GM12878 (cell line): ENCODE measurements around the gene SIK3. TPM values are rescaled to one million over a fixed set of nuclear protein-coding genes. Genes with fewer than 3 reads are reported as not detected.

Experiments used
- CBFB ChIP-seq: IDR thresholded peaks from 2 replicates; pipeline ENCODE4 v1.6.1; 2016; ENCODE audit warnings: antibody characterized with exemption, low read depth
- CBX5 ChIP-seq: sonication (generic); IDR thresholded peaks from 2 replicates; pipeline ENCODE4 v1.6.1; 2016; ENCODE audit warnings: low read depth, moderate library complexity, mild to moderate bottlenecking, inconsistent platforms
- CTCF ChIP-seq, 3 experiments: IDR thresholded peaks in 2 of 3; conservative IDR thresholded peaks in 1 of 3; 2 replicates each; pipeline ENCODE4 v1.5.1; 2011; ENCODE audit warnings: low read depth in 3 of 3, low read length in 3 of 3, mild to moderate bottlenecking in 3 of 3, control low read depth in 2 of 3, moderate library complexity in 2 of 3, inconsistent platforms in 1 of 3, mixed read lengths in 1 of 3; ENCODE audit not compliant: control insufficient read depth in 2 of 3, insufficient read depth in 1 of 3; ENCODE audit errors: extremely low read depth in 1 of 3
- DPF2 ChIP-seq: fragments of 450-650 bp; IDR thresholded peaks from 2 replicates; pipeline ENCODE4 v1.6.1; 2017; ENCODE audit warnings: mild to moderate bottlenecking
- E2F4 ChIP-seq: IDR thresholded peaks from 2 replicates; pipeline ENCODE4 v1.6.1; 2012; ENCODE audit warnings: low read depth, low read length, improper control_type of control experiment
- ELK1 ChIP-seq: IDR thresholded peaks from 2 replicates; pipeline ENCODE4 v1.6.1; 2012; ENCODE audit warnings: low read depth, low read length, improper control_type of control experiment
- HDAC6 ChIP-seq: fragments of 200-600 bp; sonication (generic); IDR thresholded peaks from one replicate; pipeline ENCODE4 v1.8.0; 2017; ENCODE audit warnings: antibody characterized with exemption; ENCODE audit not compliant: unreplicated experiment
- HDGF ChIP-seq: fragments of 450-650 bp; IDR thresholded peaks from 2 replicates; pipeline ENCODE4 v1.6.1; 2016; ENCODE audit warnings: antibody characterized with exemption
- IKZF2 ChIP-seq, 2 experiments: fragments of 450-650 bp; IDR thresholded peaks; 2 replicates each; pipeline ENCODE4 v1.6.1; 2017; ENCODE audit warnings: mild to moderate bottlenecking in 2 of 2, moderate library complexity in 2 of 2
- IRF4 ChIP-seq: IDR thresholded peaks from 2 replicates; pipeline ENCODE4 v1.6.1; 2011; ENCODE audit warnings: low read depth, low read length
- IRF5 ChIP-seq: fragments of 450-650 bp; IDR thresholded peaks from 2 replicates; pipeline ENCODE4 v1.6.1; 2017; ENCODE audit warnings: borderline replicate concordance
- JUNB ChIP-seq: IDR thresholded peaks from 2 replicates; pipeline ENCODE4 v1.6.1; 2016; ENCODE audit warnings: antibody characterized with exemption, mild to moderate bottlenecking
- KDM1A ChIP-seq: fragments of 200-600 bp; sonication (generic); IDR thresholded peaks from 2 replicates; pipeline ENCODE4 v1.6.1; 2016; ENCODE audit warnings: borderline replicate concordance
- MTA3 ChIP-seq: IDR thresholded peaks from 2 replicates; pipeline ENCODE4 v1.6.1; 2012; ENCODE audit warnings: low read length, inconsistent platforms, borderline replicate concordance
- NFXL1 ChIP-seq: fragments of 450-650 bp; IDR thresholded peaks from 2 replicates; pipeline ENCODE4 v1.6.1; 2017; ENCODE audit warnings: antibody characterized with exemption, mild to moderate bottlenecking, borderline replicate concordance
- RB1 ChIP-seq: fragments of 450-650 bp; formaldehyde crosslinking; IDR thresholded peaks from 2 replicates; pipeline ENCODE4 v1.6.1; 2017; ENCODE audit warnings: mild to moderate bottlenecking, borderline replicate concordance
- REST ChIP-seq: IDR thresholded peaks from 2 replicates; pipeline ENCODE4 v1.6.1; 2012; ENCODE audit warnings: mild to moderate bottlenecking, low read depth, low read length
- SMAD1 ChIP-seq: fragments of 450-650 bp; IDR thresholded peaks from 2 replicates; pipeline ENCODE4 v1.6.1; 2018; ENCODE audit warnings: mild to moderate bottlenecking, low read depth; ENCODE audit not compliant: partially characterized antibody
- SREBF2 ChIP-seq: IDR thresholded peaks from 2 replicates; pipeline ENCODE4 v1.6.1; 2012; ENCODE audit warnings: mild to moderate bottlenecking, low read length
- ZNF274 ChIP-seq: IDR thresholded peaks from one replicate; pipeline ENCODE4 v1.8.0; 2011; ENCODE audit not compliant: insufficient read length, insufficient read depth
- ZZZ3 ChIP-seq: IDR thresholded peaks from 2 replicates; pipeline ENCODE4 v1.6.1; 2011; ENCODE audit warnings: low read depth; ENCODE audit not compliant: control insufficient read depth, insufficient read length
- polyA plus RNA-seq, 11 experiments: library from polyadenylated mRNA; depleted of rRNA in 4 of 11; unstranded in 6 of 11; stranded (reverse) in 5 of 11; fragments of >200 nt; fragmentation: Nextera tagmentation in 4 of 11; fragmentation: Illumina TruSeq in 1 of 11; extraction: Ambion mirVana in 4 of 11; extraction: Trizol in 1 of 11; gene quantifications; 1 replicate in 1 of 11; 2 replicates in 10 of 11; pipeline versions ENCODE4 v1.2.1 to v1.2.3, GENCODE V29; 2011 to 2016; ENCODE audit warnings: inconsistent platforms in 2 of 11, missing spikeins in 2 of 11, low read depth in 1 of 11
- total RNA-seq, 4 experiments: library from RNA; depleted of rRNA in 3 of 4; stranded (reverse); fragments of >200 nt in 3 of 4; fragmentation: Illumina TruSeq in 1 of 4; extraction: Trizol in 1 of 4; gene quantifications; 2 replicates each; pipeline versions ENCODE4 v1.2.1 to v1.2.3, GENCODE V29; 2013 to 2021

Gene SIK3
- total and polyA plus RNA-seq, 10 of the 15 experiments (the other 5 are each of a cell fraction or from before 2014, with no cell fraction given): 2.5 to 31.9 (median 11.1) TPM

GRCh38 chr11:116980136-116980793, 118.0 kb downstream of the SIK3 start (continued):
- TF ChIP-seq CTCF (IDR thresholded peaks at IDR 0.05 in 2 of 3, conservative IDR thresholded peaks at IDR 0.05 in 1 of 3; ENCODE audit: control insufficient read depth in 2 of 3, extremely low read depth in 1 of 3, insufficient read depth in 1 of 3, low read depth in 3 of 3, low read length in 3 of 3) (no peak), E2F4 (no peak), SREBF2 (no peak), RB1 (no peak), KDM1A (no peak), ELK1 (no peak), MTA3 (no peak), IRF4 (0 out of 2 replicates have a peak, but pooled peaks have one; percentile 12), NFXL1 (no peak), REST (no peak), IRF5 (no peak), HDAC6 (no peak), ZNF274 (no peak), IKZF2 (IDR thresholded peaks at IDR 0.05) (peak in 1 of 2 experiments; percentile 22; a peak in 2 of 4 replicates), ZZZ3 (no peak), DPF2 (0 out of 2 replicates have a peak, but pooled peaks have one; percentile 45), JUNB (no peak), HDGF (no peak), CBX5 (no peak), CBFB (no peak), SMAD1 (no peak)
